H1 (cell line): Measurements from ENCODE around the gene CXADR. TPM values are rescaled to one million over a fixed set of nuclear protein-coding genes. Genes with fewer than 3 reads are reported as not detected.

ENCODE experiments used
- CTCF ChIA-PET: fragments of 300-600 bp; sonication (Branson Sonifier 250); formaldehyde crosslinking; loops from one replicate; lab custom pipeline; 2021; ENCODE audit not compliant: partially characterized antibody; lab: Charles Lee
- POLR2A ChIA-PET: fragments of 300-600 bp; sonication (Branson Sonifier 250); formaldehyde crosslinking; loops from one replicate; lab custom pipeline; 2021; ENCODE audit warnings: inconsistent platforms; ENCODE audit not compliant: partially characterized antibody; lab: Charles Lee
- DNase-seq, 2 experiments: peaks; one replicate each; pipeline versions ENCODE4 v3.0.0 to v3.0.0-alpha.2; 2010 to 2022; ENCODE audit warnings: low spot score in 2 of 2, low read depth in 1 of 2, mixed read lengths in 1 of 2
- FAIRE-seq: peaks from 2 replicates; lab custom pipeline; 2011; peaks lifted over from hg19 to GRCh38; lab: Jason Lieb, UNC
- H2AFZ ChIP-seq: 2 replicates; pipeline ENCODE4 v1.8.1; 2012; ENCODE audit warnings: low read length, inconsistent platforms
- H2AK5ac ChIP-seq: 2 replicates; pipeline ENCODE4 v1.6.1; 2013; ENCODE audit warnings: low read depth, low read length
- H2BK120ac ChIP-seq: replicated peaks from 2 replicates; pipeline ENCODE3; 2013; ENCODE audit warnings: low read depth, low read length, inconsistent platforms
- H2BK12ac ChIP-seq: 2 replicates; pipeline ENCODE4 v1.6.1; 2013; ENCODE audit warnings: low read depth, low read length
- H2BK15ac ChIP-seq: 2 replicates; pipeline ENCODE4 v1.6.1; 2013; ENCODE audit warnings: low read length
- H2BK20ac ChIP-seq: 2 replicates; pipeline ENCODE4 v1.6.1; 2013; ENCODE audit warnings: low read length
- H2BK5ac ChIP-seq: 2 replicates; pipeline ENCODE4 v1.6.1; 2013; ENCODE audit warnings: low read depth, low read length
- H3K14ac ChIP-seq: 2 replicates; pipeline ENCODE4 v1.6.1; 2013; ENCODE audit warnings: inconsistent platforms; ENCODE audit not compliant: insufficient read length
- H3K18ac ChIP-seq: 2 replicates; pipeline ENCODE4 v1.6.1; 2013; ENCODE audit warnings: low read length; ENCODE audit errors: extremely low read depth
- H3K23ac ChIP-seq: 2 replicates; pipeline ENCODE4 v1.6.1; 2013; ENCODE audit warnings: inconsistent platforms; ENCODE audit not compliant: insufficient read length
- H3K23me2 ChIP-seq: 2 replicates; pipeline ENCODE4 v1.6.1; 2013; ENCODE audit warnings: low read depth, low read length
- H3K27ac ChIP-seq: 2 replicates; pipeline ENCODE4 v1.6.1; 2011; ENCODE audit warnings: low read depth, low read length, inconsistent platforms
- H3K27me3 ChIP-seq, 4 experiments: replicated peaks in 1 of 4; 1 replicate in 1 of 4; 2 replicates in 3 of 4; pipeline versions ENCODE4 v1.6.1 to v1.8.1; 2011 to 2013; ENCODE audit warnings: low read length in 3 of 4, mild to moderate bottlenecking in 3 of 4, inconsistent platforms in 2 of 4, mixed read lengths in 2 of 4, moderate library complexity in 1 of 4; ENCODE audit not compliant: control insufficient read depth in 3 of 4, insufficient read depth in 3 of 4; ENCODE audit errors: extremely low read depth in 1 of 4
- H3K36me3 ChIP-seq, 4 experiments: 2 replicates each; pipeline versions ENCODE4 v1.6.1 to v1.8.1; 2011 to 2013; ENCODE audit warnings: mild to moderate bottlenecking in 4 of 4, low read length in 3 of 4, moderate library complexity in 2 of 4, control low read depth in 1 of 4, inconsistent platforms in 1 of 4; ENCODE audit not compliant: insufficient read depth in 4 of 4, control insufficient read depth in 2 of 4
- H3K4ac ChIP-seq: replicated peaks from 2 replicates; pipeline ENCODE3; 2013; ENCODE audit warnings: low read length, low read depth, mixed read lengths, inconsistent platforms; ENCODE audit not compliant: insufficient read length
- H3K4me1 ChIP-seq, 4 experiments: replicated peaks in 1 of 4; 1 replicate in 1 of 4; 2 replicates in 3 of 4; pipeline versions ENCODE4 v1.6.1 to v1.8.1; 2011 to 2013; ENCODE audit warnings: low read length in 3 of 4, inconsistent platforms in 2 of 4, mixed read lengths in 1 of 4; ENCODE audit not compliant: insufficient read depth in 4 of 4, control insufficient read depth in 3 of 4
- H3K4me2 ChIP-seq, 2 experiments: 2 replicates each; pipeline versions ENCODE4 v1.6.1 to v1.8.1; 2011 to 2013; ENCODE audit warnings: low read depth in 2 of 2, low read length in 2 of 2, control low read depth in 1 of 2, inconsistent platforms in 1 of 2, mild to moderate bottlenecking in 1 of 2; ENCODE audit not compliant: insufficient read depth in 1 of 2
- H3K4me3 ChIP-seq, 4 experiments: fragments of 200-600, 300-600 bp in 1 of 4; sonication (generic), shearing (Covaris generic), sonication (Bioruptor Twin) in 1 of 4; 2 replicates each; pipeline versions ENCODE4 v1.5.1 to v1.8.1; 2011 to 2016; ENCODE audit warnings: low read length in 4 of 4, low read depth in 3 of 4, control low read depth in 2 of 4, inconsistent platforms in 2 of 4, mild to moderate bottlenecking in 2 of 4, mixed read lengths in 1 of 4, moderate library complexity in 1 of 4; ENCODE audit not compliant: insufficient read depth in 2 of 4; ENCODE audit errors: extremely low read depth in 1 of 4
- H3K56ac ChIP-seq: replicated peaks from 2 replicates; pipeline ENCODE3; 2013; ENCODE audit warnings: low read depth, mild to moderate bottlenecking, mixed read lengths, low read length, inconsistent platforms; ENCODE audit not compliant: insufficient read length
- H3K79me1 ChIP-seq: 2 replicates; pipeline ENCODE4 v1.6.1; 2013; ENCODE audit warnings: low read depth, low read length, control low read depth
- H3K79me2 ChIP-seq, 2 experiments: 2 replicates each; pipeline versions ENCODE4 v1.6.1 to v1.8.1; 2012 to 2013; ENCODE audit warnings: low read length in 2 of 2, mild to moderate bottlenecking in 2 of 2, inconsistent platforms in 1 of 2; ENCODE audit not compliant: insufficient read depth in 2 of 2, control insufficient read depth in 1 of 2
- H3K9ac ChIP-seq, 4 experiments: replicated peaks in 1 of 4; 1 replicate in 1 of 4; 2 replicates in 3 of 4; pipeline versions ENCODE4 v1.6.1 to v1.8.1; 2011 to 2013; ENCODE audit warnings: low read depth in 3 of 4, low read length in 3 of 4, control low read depth in 2 of 4, mild to moderate bottlenecking in 2 of 4, moderate library complexity in 2 of 4, inconsistent platforms in 1 of 4; ENCODE audit errors: extremely low read depth in 1 of 4
- H3K9me3 ChIP-seq, 2 experiments: 2 replicates each; pipeline versions ENCODE4 v1.6.1 to v1.8.1; 2012 to 2013; ENCODE audit warnings: mild to moderate bottlenecking in 2 of 2, moderate library complexity in 2 of 2, control low read depth in 1 of 2, inconsistent platforms in 1 of 2, low read depth in 1 of 2, low read length in 1 of 2, mixed read lengths in 1 of 2; ENCODE audit not compliant: insufficient read depth in 2 of 2
- H4K20me1 ChIP-seq, 2 experiments: replicated peaks in 1 of 2; 2 replicates each; pipeline versions ENCODE3 to v1.8.1; 2011 to 2013; ENCODE audit warnings: inconsistent platforms in 2 of 2, low read length in 2 of 2, mild to moderate bottlenecking in 1 of 2; ENCODE audit not compliant: insufficient read depth in 2 of 2, control insufficient read depth in 1 of 2
- H4K5ac ChIP-seq: 2 replicates; pipeline ENCODE4 v1.6.1; 2013; ENCODE audit warnings: low read length, low read depth, mixed read lengths, inconsistent platforms; ENCODE audit not compliant: insufficient read length
- H4K8ac ChIP-seq: 2 replicates; pipeline ENCODE4 v1.8.0; 2013; ENCODE audit warnings: mild to moderate bottlenecking, moderate library complexity, low read length, inconsistent platforms; ENCODE audit not compliant: insufficient read depth; ENCODE audit errors: extremely low read depth
- H4K91ac ChIP-seq: replicated peaks from 2 replicates; pipeline ENCODE3; 2013; ENCODE audit warnings: low read length, mixed read lengths, inconsistent platforms; ENCODE audit not compliant: insufficient read length
- CTBP2 ChIP-seq: IDR thresholded peaks from 2 replicates; pipeline ENCODE4 v1.7.0; 2011; ENCODE audit warnings: borderline replicate concordance, mild to moderate bottlenecking, moderate library complexity, mixed read lengths, low read length; ENCODE audit not compliant: insufficient read depth, insufficient read length
- CTCF ChIP-seq, 3 experiments: IDR thresholded peaks; 1 replicate in 2 of 3; 2 replicates in 1 of 3; pipeline versions ENCODE4 v1.5.1 to v1.6.1; 2011; ENCODE audit warnings: low read length in 3 of 3, mild to moderate bottlenecking in 3 of 3, inconsistent platforms in 2 of 3, low read depth in 1 of 3, moderate library complexity in 1 of 3; ENCODE audit not compliant: insufficient read depth in 1 of 3; ENCODE audit errors: control extremely low read depth in 1 of 3
- HDAC6 ChIP-seq: IDR thresholded peaks from one replicate; pipeline ENCODE4 v1.7.1; 2012; ENCODE audit warnings: low read depth, mild to moderate bottlenecking, inconsistent platforms, low read length, moderate library complexity
- RAD21 ChIP-seq, 2 experiments: IDR thresholded peaks in 1 of 2; conservative IDR thresholded peaks in 1 of 2; 2 replicates each; pipeline ENCODE4 v1.6.1; 2011; ENCODE audit warnings: low read depth in 2 of 2, low read length in 2 of 2, improper control_type of control experiment in 1 of 2, inconsistent platforms in 1 of 2, mild to moderate bottlenecking in 1 of 2, moderate library complexity in 1 of 2
- TCF12 ChIP-seq: IDR thresholded peaks from 2 replicates; pipeline ENCODE4 v1.6.1; 2011; ENCODE audit warnings: low read depth, mild to moderate bottlenecking, low read length
- WGBS, 2 experiments: shearing (Covaris generic) in 1 of 2; methylation state at CpG; one replicate each; pipeline versions ENCODE4 v1.1.6 to v1.1.7; 2013 to 2015; ENCODE audit warnings: low lambda C conversion rate in 2 of 2, mixed read lengths in 2 of 2, inconsistent platforms in 1 of 2, low coverage in 1 of 2, missing lambda C conversion rate in 1 of 2; ENCODE audit not compliant: insufficient replicate concordance in 2 of 2, insufficient coverage in 1 of 2, insufficient read length in 1 of 2; ENCODE audit errors: extremely low coverage in 1 of 2, missing lambda C conversion rate in 1 of 2; 5-methylcytosine and 5-hydroxymethylcytosine counted together
- polyA plus RNA-seq, 7 experiments: library from polyadenylated mRNA; depleted of rRNA in 3 of 7; stranded (reverse) in 5 of 7; unstranded in 2 of 7; fragments of >200 nt in 5 of 7; fragments of 200-250 nt in 2 of 7; gene quantifications; 1 replicate in 5 of 7; 2 replicates in 1 of 7; 4 replicates in 1 of 7; pipeline versions ENCODE4 v1.2.1 to v1.2.3, GENCODE V29; 2011 to 2013; ENCODE audit warnings: missing spikeins in 2 of 7, mixed read lengths in 2 of 7
- total RNA-seq: library from RNA; stranded (reverse); fragmentation: NEBNext Ultra II Directional; extraction: Animal tissue kit (Norgen Biotek cat#: 25700); gene quantifications from 2 replicates; pipeline ENCODE4 v1.2.1, GENCODE V29; 2021

The CXADR gene
- total and polyA plus RNA-seq, 2 of the 8 experiments (the other 6 are each of a cell fraction or from before 2014, with no cell fraction given) = 45.6 to 145 TPM

DNA sequence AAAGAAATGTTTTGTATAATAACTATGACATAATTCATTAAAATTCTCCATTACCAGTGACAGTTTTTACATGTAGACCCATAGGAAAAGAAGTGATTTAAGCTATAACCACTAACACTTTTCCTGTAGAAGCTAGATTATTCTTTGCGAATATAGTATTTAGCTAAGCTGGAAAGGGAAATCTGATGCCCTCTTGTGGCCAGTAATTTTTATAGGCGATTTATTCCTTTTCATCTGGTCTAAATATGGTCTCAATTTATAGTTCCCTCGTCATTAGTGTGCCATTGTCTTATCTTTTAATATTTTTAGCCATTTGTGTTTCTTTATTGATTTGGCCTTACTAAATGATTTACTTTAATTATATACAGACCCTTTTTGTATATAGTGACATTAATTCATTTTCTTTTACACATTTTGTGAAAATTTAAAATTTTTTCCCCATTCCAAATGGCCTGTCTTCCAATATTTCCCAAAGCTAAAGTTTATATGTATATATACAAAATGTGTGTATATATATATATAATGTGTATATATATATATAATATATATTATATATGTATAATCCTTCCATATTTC lies 73.1 kb downstream of the CXADR start:
- CTCF ChIA-PET = interaction anchor here (0.5 to 3.0 kb wide), 25 partner anchors 9 to 221 kb away, joined by 3 to 30 read pairs (median 3); no protein-coding TSS in a partner anchor
- Histone ChIP-seq H3K4me2 (no peak overlapping the region), H3K4me3 (no peak overlapping the region), H4K5ac (no peak overlapping the region), H3K56ac (no peak overlapping the region), H3K9ac (no peak overlapping the region), H2BK120ac (no peak overlapping the region), H3K79me2 (no peaks in the 10 kb centered on the region), H3K79me1 (no peaks in the 10 kb centered on the region), H2BK12ac (no peak overlapping the region), H3K23ac (no peak overlapping the region), H3K4me1 (no peaks in the 10 kb centered on the region), H2BK5ac (no peak overlapping the region), H3K27me3 (no peaks in the 10 kb centered on the region), H2BK15ac (no peak overlapping the region), H3K27ac (no peak overlapping the region), H3K14ac (no peak overlapping the region), H3K9me3 (no peaks in the 10 kb centered on the region), H4K20me1 (no peaks in the 10 kb centered on the region), H3K4ac (no peak overlapping the region), H3K23me2 (no peaks in the 10 kb centered on the region), H4K8ac (no peak overlapping the region), H3K36me3 (no peaks in the 10 kb centered on the region), H3K18ac (no peak overlapping the region), H2AFZ (no peak overlapping the region), H2AK5ac (no peak overlapping the region), H2BK20ac (no peak overlapping the region), H4K91ac (no peak overlapping the region)
- no peak for FAIRE-seq
- no peak for TF ChIP-seq TCF12
- no peak for TF ChIP-seq HDAC6
- TF ChIP-seq CTCF (IDR thresholded peaks at IDR 0.05; ENCODE audit: control extremely low read depth in 1 of 3, insufficient read depth in 1 of 3, low read depth in 1 of 3, low read length in 3 of 3) = peak in 1 of 3 experiments; percentile 42; a peak in 2 of 4 replicates
- peak; percentile 44 to 49; a peak in 3 of 4 replicates for TF ChIP-seq RAD21 (IDR thresholded peaks at IDR 0.05 in 1 of 2, conservative IDR thresholded peaks at IDR 0.05 in 1 of 2; ENCODE audit: low read depth in 2 of 2, low read length in 2 of 2)
- no peak for TF ChIP-seq CTBP2
- POLR2A ChIA-PET = interaction anchor here (1.4 kb wide), 1 partner anchor 199 kb away, joined by 5 read pairs; no protein-coding TSS in a partner anchor
- DNase-seq = no peak
- 57% methylated on average over 3 of the region's 3 CpGs; no CpG with 5 or more reads in 1 of the 2 experiments for WGBS, 2 experiments
